EH (cell line): ENCODE data around the gene CAMTA1.
"Not testable (repeated sequence)": the region's sequence is repeated elsewhere in the genome, so short reads cannot be mapped to it uniquely, and the experiment has no call there.

ENCODE experiments used
- DNase-seq: peaks from one replicate; pipeline ENCODE4 v3.0.0-alpha.2; 2015; ENCODE audit warnings: low read depth

CAMTA1 gene

DNA sequence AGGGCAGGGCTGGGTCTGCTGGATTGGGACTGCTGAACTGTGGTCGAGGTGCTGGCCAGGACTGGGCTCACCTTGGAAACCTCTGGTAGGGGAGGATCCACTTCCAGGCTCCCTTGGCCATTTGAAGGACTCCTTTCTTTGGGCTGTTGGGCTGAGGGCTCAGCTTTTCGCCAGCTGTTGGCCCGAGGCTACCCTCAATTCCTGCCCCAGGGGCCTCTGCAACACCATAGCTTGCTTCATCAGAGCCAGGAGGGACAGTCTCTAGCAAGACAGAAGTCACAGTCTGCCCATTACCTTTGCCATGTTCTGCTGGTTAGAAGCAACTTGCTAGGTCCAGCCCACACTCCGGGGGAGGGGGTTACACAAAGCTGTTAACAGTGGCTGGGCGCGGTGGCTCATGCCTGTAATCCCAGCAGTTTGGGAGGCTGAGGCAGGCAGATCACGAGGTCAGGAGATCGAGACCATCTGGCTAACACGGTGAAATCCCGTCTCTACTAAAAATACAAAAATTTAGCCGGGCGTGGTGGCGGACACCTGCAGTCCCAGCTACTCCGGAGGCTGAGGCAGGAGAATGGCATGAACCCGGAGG lies 25.0 kb downstream of the CAMTA1 start:
- DNase-seq = not testable (repeated sequence)

DNA sequence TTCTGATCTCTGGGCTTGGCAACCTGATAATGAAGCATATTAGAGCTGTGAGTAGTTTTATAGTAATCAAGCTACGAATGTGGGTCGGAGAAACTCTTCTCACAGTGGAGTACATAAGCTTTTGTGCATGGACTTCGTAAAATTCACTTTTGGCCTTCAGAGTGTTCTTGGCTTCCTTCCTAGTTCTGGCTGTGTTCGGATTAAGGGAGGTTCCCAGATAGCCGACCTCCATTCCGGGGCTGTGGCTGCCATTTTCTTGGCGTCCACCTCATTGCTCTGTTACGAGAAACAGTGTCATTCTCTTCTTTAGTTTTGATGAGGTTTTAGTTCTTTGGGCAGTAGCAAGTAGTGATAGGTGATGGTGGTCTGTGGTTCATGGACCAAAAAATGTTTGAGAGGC lies 26.3 kb downstream of the CAMTA1 start:
- DNase-seq = no peak

DNA sequence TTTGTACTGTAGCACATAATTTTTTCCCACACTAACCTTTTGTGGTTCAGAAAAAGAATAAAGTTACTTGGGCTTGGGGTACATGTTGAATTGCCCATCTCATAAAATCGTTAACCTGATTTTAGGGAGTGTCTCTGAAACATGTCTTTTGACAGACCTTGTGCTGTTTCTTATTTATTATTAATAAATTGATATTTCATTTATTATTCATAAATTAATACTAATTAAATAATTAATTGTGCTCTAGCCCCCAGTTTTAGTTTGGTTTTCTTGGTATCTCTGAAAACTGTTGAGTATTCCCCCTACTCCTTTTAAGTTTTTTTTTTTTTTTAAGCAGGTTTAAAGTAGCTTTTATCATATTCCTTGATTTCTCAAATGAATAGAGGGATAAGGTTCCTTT lies 27.9 kb downstream of the CAMTA1 start:
- no peak for DNase-seq

DNA sequence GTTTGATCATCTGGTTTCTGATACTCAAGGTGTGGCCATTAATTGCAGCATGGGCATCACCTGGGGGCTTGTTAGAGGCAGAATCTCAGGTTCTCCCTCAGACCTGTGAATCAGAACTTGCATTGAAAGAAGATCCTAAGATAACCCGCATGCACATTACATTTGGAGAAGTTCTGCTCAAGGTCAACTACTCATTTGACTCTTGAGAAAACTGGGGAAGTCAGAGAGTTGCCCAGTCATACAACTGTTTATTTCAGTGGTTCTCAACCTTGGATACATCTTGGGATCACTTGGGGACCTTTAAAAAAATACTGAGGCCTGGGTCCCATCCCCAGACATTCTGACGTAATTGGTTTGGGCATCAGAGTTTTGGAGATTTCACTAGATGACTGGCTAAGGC lies 30.5 kb downstream of the CAMTA1 start:
- no peak for DNase-seq

DNA sequence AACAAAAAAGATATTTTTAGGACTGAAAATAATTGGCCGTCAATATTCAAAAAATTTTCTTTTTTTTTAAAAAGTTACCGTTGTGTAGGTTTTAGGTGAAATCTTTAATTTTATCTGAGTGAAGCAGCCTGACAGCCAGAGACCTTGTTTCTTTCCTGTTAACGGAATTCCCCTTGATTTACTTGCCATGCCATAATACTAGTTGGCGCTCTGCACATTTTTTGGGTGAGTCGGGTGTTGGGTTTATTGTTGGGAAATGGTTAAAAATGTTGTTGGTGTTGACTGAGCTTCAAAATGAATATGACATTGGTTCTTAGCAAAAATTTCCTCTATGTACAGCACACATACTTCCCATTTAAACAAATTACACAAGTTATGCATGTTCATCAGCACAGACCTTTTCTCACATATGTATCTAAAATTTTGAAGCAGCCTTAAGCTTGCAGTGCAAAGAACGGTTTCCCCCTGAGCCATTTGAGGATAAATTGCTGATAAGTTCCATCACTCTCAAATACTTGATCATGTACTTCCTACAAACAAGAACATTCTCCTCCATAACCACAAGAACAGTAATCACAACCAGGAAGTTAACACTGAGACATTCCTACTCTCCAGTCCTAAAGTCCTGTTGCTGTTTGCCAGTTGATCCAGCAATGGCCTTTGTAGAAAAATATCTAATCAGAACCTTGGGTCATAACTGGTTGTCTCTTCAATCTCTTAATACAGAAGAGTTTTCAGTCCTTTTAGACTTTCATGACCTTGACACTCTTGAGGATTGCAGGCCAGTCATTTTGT lies 34.2 kb downstream of the CAMTA1 start:
- peak; percentile 59 for DNase-seq

DNA sequence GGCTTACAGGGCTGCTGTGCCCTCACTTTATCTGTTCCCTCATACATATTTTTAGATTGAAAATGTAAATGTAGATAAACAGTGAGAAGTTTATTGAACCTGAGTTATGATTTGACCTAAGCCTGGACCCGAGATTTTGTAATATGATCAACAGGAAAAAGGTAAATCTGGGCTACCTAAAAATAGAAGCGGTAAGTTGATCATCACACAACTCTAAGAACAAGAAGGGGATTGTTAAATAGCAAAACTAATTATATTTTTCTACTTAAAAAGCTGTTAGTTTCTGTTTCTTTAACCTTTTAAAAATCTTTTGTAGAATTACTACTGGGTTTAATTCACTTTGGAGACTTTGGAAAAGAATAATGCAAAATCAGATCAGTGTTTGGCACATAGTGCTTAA lies 35.6 kb downstream of the CAMTA1 start:
- no peak for DNase-seq

DNA sequence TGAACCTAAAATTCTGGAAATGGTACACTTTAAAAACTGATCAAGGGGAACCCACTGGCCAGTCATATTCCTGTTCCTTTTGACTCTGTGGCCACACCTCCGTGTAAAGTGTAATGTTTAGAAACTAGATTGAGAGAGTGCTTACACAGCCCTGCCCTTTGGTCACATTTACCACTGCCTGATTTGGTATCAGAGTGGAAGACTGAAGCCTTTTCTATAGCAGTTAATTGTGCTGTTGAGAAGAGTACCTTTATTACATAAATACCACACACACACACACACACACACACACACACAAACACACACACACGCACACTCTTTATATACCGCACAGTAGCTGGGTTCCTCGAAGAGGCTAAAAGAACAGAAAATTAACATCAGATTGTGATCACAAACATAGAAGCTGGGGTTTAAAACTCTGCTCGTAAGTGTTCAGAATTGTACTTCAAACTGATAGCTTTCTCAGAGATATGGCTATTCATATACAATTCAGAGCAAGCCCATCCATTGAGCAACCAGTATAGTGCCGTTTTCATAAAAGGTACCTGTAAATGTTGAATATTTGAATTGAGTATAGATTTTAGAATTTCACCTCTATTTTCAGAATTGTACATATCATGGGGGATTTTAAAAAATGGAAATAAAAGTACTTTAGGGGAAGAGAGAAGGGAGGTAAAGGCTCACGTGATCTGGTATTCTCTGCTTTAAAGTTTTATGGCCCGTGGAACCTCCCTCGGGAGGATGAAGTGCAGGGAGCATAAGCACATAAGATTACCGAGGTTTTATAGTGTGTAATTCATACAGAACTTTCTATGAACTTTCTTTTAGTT lies 37.5 kb downstream of the CAMTA1 start:
- DNase-seq = no peak

DNA sequence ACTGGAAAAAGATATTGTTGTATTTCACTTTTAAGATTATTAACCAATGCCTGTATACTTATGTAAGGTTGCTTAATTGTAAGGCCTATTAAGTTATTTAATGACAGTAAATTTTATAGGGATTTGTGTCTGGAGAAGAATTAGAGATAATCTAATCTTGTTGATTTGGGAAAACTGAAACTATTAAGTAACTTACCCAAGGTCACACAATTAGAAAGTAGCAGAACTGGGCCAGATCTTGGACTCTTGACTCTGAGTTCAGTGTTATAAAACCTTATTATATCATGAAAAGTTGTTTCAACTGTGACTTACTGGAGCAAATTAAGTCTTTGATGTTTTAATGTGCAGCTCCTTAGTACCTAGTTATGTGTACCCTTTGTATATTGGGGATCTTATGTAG lies 38.5 kb downstream of the CAMTA1 start:
- DNase-seq = no peak

DNA sequence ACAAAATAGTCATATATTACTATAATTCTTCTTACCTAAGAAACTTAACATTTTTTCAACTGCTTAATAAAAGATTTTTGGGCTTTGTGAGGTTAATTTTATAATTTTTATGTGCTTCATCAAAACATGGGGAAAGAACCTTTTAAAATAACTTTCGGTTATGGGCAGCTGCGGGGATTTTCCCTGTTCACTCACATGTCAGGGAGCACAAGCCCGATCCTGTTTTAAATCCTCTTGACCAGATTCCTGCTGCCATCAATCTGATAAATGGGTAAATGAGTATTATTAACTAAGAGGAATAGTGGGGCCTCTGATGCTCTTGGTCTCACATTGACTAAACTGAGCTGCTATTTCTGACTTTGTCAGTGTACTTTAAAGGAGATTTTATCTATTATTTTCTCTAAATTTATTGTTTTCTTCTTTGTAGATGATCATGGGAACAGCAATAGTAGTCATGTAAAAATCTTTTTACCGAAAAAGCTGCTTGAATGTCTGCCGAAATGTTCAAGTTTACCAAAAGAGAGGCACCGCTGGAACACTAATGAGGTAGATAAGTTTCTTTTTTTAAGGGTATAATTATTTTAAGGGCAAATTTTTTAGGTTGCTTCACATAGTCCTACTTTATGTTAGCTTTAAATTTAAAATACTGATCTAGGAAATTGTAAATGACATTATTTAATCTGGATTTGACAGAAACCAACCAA lies 39.6 kb downstream of the CAMTA1 start:
- no peak for DNase-seq

DNA sequence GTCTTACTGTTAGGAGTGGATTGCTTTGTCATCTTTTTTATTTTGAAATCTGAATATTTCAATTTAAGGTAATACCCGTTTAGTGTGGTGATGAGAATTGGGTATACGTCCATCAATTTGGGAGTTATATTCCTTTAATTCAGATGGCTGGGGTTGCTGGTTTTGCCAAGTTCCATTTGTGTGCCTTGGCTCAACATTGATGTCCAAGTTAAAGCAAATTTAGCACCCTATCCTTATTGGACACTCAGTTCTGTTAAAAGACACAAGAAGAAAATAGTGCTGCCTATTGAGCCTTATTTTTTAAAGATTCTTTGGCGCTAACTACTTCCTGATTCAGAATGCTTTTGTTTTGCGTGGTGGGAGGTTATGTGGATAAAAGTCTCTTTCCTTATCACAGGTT lies 40.6 kb downstream of the CAMTA1 start:
- no peak for DNase-seq

DNA sequence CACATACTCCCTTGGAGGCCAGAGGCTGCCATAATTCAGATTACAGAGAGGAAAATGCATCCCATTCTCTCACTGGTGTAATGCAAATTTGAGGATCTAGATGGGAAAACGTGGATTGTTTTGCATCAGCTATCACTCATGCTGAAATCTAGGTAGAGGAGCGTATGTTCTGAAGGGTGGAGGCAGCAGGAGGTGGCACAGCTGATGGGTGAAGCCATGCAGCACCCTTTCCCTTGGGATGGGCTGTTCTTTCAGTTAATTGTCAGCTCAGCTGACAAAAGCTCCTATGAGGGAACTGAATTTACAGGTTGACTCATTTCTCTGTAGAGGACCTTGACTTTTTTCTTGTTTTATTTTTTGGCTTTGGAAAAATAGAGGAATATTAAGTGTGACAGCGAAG lies 41.8 kb downstream of the CAMTA1 start:
- no peak for DNase-seq

DNA sequence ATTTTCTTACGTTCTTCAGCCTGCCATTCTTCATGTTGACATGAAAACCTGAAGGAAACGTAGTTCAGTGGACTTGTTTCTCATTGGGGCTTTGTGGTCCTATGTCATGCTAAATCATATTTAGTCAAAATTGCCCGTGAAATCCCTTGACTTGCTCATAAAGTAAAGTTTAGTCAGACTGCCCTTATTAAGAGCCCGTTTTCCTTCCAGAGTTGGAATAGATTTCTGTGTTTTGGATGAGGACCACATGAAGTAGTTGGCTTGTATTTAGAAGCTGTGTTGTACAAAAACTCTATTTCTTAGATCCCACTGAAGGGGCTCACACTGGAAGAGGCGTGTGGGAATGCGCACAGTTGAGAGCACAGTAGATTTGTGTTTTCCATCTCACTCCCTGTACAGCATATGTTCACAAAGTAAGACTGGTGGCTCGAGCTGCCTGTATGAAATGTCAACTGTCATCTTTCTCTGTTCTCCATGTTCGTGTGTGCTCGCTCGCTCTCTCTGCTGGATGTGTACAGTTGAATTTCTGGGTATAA lies 42.4 kb downstream of the CAMTA1 start:
- no peak for DNase-seq

DNA sequence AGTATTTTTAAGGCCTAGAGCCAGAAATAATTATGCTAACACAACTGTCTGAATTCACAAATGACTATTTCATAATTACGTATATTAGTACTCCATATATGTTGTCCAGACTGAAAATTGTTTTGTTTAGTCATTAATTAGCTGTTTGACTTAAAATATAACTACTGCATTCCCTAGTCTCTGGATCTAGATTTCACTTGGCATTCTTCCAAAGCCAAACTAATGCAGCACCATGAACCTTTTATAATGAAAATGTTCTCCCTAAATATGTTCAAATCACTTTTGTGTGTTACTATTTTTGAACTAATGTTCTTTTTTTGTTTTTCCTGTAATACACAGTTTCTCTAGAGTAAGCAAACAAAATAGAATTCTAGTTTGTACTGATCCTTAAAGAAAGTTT lies 46.1 kb downstream of the CAMTA1 start:
- peak; percentile 32 for DNase-seq

DNA sequence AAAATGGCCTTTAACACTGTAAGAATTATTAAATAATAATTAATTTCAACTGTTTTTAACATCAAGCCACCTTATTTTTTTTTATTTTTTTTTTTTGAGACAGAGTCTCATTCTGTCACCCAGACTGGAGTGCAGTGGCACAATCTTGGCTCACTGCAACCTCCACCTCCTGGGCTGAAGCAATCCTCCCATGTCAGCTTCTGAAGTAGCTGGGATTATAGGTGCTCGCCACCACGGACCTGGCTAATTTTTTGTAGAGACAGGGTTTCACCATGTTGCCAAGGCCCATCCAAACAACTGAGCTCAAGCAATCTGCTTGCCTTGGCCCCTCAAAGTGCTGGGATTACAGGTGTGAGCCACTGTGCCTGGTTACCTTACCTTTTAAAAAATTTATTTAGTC lies 46.8 kb downstream of the CAMTA1 start:
- not testable (repeated sequence) for DNase-seq

DNA sequence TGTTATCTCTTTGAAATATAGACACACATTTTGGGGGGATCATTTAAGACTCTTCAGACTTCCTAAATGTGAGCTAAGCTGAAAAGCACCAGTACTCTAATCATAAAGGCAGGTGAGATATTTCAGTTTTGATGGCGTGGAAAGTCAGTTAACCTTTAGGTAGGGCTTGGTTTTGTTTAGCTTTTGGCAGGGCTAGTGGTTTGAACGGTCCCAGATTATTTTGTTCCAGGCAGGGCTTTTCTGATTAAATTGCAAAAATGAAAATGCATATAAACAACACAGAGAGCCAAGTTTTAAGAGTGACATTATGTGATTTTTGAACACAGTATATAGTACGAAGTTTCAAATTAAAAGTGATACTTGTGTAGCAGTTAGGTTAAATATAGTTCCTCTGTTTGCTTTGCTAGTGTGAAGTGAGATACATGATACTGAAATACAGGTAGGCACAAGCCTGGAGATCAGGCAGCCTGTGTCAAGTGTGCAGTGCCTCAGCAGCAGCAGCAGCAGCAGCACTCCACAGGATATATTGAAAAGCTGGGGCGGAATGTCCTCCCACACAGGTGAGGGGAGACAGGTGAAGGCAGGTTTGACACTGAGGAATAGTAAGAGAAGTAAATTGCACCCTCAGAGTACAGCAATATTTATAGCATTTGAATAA lies 47.4 kb downstream of the CAMTA1 start:
- DNase-seq = no peak

DNA sequence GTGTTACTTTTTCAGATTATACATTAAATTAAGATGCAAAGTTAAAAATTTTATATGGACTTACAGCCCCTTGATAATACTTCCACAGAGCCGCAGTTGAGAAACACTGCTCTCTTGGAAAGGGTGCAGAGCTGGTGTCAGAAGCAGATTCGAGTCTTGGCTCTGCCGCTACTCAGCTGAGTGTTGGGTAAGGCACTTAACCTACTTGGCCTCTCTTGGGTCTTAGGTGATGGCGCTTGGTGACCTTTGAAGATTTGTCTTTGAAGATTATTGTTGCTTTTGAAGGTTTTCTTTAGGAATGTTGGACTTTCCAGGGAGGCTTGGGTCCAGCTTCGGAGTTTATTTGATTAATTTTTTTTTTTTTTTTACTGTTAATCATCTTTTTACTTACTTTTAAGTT lies 48.5 kb downstream of the CAMTA1 start:
- DNase-seq = no peak

DNA sequence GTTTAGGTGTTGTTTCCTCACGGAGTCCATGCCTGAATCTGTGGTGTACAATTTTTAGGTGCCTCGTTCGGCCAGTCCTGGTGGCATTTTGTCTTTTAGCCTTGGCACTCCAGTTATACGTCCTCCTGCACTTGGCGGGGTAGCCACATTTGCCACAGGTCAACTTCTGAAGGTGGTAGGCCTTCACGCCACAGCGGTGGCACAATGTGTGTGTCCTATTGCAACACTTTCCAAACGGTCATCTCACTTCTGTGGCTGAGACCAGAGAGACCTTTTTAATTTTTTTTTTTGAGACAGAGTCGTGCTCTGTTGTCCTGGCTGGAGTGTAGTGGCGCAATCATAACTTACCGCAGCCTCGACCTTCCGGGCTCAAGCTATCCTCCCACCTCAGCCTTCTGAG lies 49.1 kb downstream of the CAMTA1 start:
- no peak for DNase-seq

DNA sequence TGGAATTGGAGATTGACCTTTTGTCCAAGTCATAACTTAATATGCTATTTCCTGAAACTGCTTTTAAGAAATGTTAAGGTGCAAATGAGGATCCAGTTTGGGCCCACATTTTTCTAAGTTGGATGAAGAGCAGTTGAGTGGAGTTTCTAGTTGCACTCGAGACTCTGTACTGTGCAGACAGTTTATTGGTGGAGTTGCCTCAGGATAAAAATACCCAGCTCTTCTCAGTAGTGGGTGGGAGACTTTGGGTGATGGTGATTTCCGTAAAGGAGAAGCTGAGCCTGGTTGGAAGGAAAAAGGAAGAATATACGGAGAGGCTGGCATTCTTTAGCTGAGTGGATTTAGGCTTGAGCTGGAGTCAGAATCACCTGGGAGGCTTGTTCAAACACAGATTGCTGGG lies 49.9 kb downstream of the CAMTA1 start:
- DNase-seq = no peak

DNA sequence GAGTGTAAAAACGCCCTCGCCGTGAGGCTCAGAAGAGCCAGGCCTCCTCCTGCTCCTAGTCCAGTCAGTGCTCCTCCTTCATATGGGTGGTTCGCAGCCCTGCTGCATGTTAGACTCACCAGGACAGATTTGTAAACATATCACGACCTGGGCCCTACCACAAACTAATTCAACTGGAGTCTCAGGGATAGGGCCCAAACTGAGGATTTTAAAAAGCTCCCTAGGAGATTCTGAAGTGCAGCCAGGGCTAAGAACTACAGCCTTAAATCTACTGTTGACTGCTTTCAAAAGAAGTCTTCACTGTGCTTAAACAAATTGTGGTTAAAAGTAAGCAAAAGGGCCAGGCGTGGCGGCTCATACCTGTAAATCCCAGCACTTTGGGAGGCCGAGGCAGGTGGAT lies 57.0 kb downstream of the CAMTA1 start:
- no peak for DNase-seq

DNA sequence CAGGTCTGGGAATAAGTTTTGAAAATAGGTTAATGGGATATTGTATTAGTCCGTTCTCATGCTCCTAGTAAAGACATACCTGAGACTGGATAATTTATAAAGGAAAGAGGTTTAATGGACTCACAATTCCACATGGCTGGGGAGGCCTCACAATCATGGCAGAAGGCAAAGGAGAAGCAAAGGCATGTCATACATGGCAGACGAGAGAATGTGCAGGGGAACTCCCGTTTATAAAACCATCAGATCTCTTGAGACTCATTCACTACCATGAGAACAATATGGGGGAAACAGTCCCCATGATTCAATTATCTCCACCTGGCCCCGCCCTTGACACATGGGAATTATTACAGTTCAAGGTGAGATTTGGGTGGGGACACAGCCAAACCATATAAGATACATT lies 60.5 kb downstream of the CAMTA1 start:
- DNase-seq = not testable (repeated sequence)

DNA sequence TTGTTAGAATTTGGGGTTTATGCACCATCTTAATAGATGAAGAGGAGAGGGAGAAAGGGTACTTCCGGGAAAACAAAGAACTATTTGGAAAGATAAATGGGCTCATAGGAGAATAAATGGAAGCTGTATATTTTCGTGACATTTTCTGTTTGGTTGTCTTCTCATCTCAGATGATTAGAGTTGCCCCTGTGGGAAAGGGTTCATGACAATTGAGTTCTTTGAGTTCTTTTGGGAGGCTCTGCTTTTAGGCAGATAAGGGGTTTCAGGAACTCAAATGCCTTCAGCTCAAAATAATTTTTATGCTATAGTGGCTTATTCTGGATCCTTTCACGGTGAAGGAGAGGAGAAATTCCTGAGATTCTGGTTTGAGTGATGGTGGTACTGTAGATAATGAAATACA lies 63.6 kb downstream of the CAMTA1 start:
- DNase-seq = no peak

DNA sequence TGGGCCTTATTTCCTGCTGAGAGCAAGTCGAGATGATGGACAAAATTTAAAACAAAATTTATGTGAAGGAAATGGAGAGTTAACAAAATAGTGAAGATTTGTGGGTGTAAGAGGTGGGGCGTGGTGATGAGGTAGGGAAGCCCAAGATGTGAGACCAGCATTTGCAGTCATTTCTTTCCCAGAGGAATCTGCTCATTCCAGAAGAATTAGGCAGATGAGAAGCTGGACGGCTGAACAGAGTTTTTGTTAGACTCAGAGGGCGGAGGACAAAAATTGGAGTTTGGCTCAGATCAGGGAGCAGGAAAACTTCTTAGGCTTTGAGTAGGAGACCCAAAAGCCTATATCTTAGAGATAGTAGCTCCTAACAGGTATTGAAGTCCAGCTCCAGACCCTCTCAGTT lies 65.3 kb downstream of the CAMTA1 start:
- DNase-seq = no peak
